GM13977 (cell line): ENCODE data around the gene PODNL1.
A peak's percentile ranks its signal among the peaks of the same experiment; 100 is the strongest.

ENCODE experiments used
- DNase-seq: peaks from one replicate; pipeline ENCODE4 v3.0.0; 2012; ENCODE audit warnings: low spot score
- in situ Hi-C: fragments of 300-500 bp; cut with MboI; formaldehyde crosslinking; loops from one replicate; pipeline ENCODE4 v1.12.0; 2022; ENCODE audit warnings: low sequenced_read_pairs, low pct_unique_long_range_greater_than_20kb, mixed read lengths, inconsistent platforms; ENCODE audit not compliant: unreplicated experiment
- TF ChIP-seq, protein P1 (sequence below): IDR thresholded peaks from 2 replicates; pipeline ENCODE4 v1.5.1; 2012; ENCODE audit warnings: mild to moderate bottlenecking, control low read depth; ENCODE audit not compliant: insufficient read depth; ENCODE audit errors: extremely low read depth, missing control alignments

The PODNL1 gene

GRCh38 chr19:13881692-13882418 is 56.4 kb downstream of the PODNL1 start:
- peak; percentile 58 for DNase-seq

DNA sequence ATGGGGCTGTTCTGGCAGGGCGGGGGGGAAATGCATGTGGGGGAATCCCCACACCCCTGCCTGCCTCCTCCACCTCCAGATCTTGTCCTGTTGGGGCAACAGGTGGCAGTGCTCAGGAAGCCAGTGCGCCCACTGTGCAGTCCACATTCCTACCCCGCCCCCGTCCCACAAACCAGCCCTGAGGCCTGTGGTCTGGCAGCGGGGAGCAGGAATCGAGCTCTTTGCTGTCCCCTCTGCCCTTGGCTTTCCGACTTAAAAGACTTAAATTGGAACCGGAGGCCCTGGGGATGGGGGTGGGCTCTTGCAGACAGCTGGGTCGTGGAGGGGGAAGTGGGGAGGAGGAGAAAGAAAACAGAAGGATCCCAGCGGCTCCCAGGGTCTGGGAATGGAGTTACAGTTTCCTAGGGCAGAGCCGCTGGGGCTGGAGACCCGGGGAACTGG is 56.9 kb downstream of the PODNL1 start:
- DNase-seq: no peak
- in situ Hi-C loops: loop anchor here (5.0 kb wide), 1 partner anchor 166 kb away; no protein-coding TSS in a partner anchor

More at GRCh38 chr19:13881692-13882418, 56.4 kb downstream of the PODNL1 start:
- in situ Hi-C loops: loop anchor here (5.0 kb wide), 1 partner anchor 165 kb away; no protein-coding TSS in a partner anchor
- TF ChIP-seq, protein P1, sequence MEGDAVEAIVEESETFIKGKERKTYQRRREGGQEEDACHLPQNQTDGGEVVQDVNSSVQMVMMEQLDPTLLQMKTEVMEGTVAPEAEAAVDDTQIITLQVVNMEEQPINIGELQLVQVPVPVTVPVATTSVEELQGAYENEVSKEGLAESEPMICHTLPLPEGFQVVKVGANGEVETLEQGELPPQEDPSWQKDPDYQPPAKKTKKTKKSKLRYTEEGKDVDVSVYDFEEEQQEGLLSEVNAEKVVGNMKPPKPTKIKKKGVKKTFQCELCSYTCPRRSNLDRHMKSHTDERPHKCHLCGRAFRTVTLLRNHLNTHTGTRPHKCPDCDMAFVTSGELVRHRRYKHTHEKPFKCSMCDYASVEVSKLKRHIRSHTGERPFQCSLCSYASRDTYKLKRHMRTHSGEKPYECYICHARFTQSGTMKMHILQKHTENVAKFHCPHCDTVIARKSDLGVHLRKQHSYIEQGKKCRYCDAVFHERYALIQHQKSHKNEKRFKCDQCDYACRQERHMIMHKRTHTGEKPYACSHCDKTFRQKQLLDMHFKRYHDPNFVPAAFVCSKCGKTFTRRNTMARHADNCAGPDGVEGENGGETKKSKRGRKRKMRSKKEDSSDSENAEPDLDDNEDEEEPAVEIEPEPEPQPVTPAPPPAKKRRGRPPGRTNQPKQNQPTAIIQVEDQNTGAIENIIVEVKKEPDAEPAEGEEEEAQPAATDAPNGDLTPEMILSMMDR: no peak

More for the DNA sequence above, 56.9 kb downstream of the PODNL1 start:
- TF ChIP-seq, protein P1: no peak
